Adrenal gland (tissue), 12 donors: ENCODE results near the gene PSKH1. TPM values are rescaled to one million over a fixed set of nuclear protein-coding genes. Genes with fewer than 3 reads are reported as not detected.

Experiments
- DNase-seq, 7 donors: peaks; one replicate each; pipeline ENCODE4 v3.0.0-alpha.2; 2019 to 2020
- H3K27ac ChIP-seq, 5 donors: fragments of 200-600 bp; sonication (generic) in 4 of 5; 1 replicate in 3 of 5; 2 replicates in 2 of 5; pipeline versions ENCODE4 v1.5.1 to v1.8.0; 2016 to 2020; ENCODE audit warnings: mild to moderate bottlenecking in 1 of 5
- H3K27me3 ChIP-seq: fragments of 200-600 bp; 2 replicates; pipeline ENCODE4 v1.8.0; 2021
- H3K36me3 ChIP-seq, 2 donors: fragments of 200-600 bp; replicated peaks in 1 of 2; 1 replicate in 1 of 2; 2 replicates in 1 of 2; pipeline versions ENCODE4 v1.5.1 to v1.8.0; 2018 to 2022
- H3K4me1 ChIP-seq, 2 donors: fragments of 200-600 bp; replicated peaks in 1 of 2; 1 replicate in 1 of 2; 2 replicates in 1 of 2; pipeline versions ENCODE4 v1.5.1 to v1.8.0; 2018 to 2021
- H3K4me3 ChIP-seq, 4 donors: fragments of 200-600 bp; sonication (generic) in 3 of 4; one replicate each; pipeline ENCODE4 v1.5.1; 2016 to 2018
- H3K9me3 ChIP-seq, 3 donors: fragments of 200-600 bp; sonication (generic) in 1 of 3; replicated peaks in 1 of 3; 1 replicate in 2 of 3; 2 replicates in 1 of 3; pipeline versions ENCODE4 v1.5.1 to v1.8.0; 2016 to 2021
- POLR2A ChIP-seq, 2 donors: fragments of 450-650 bp; IDR thresholded peaks; one replicate each; pipeline ENCODE4 v1.6.1; 2017; ENCODE audit warnings: antibody characterized with exemption in 2 of 2, mild to moderate bottlenecking in 2 of 2, moderate library complexity in 1 of 2
- WGBS, 4 donors: extraction: QIAGEN DNeasy Blood & Tissue Kit in 2 of 4; methylation state at CpG; one replicate each; pipeline versions ENCODE4 v1.1.5 to v1.1.7; 2013 to 2017; 5-methylcytosine and 5-hydroxymethylcytosine counted together
- intact Hi-C, 2 donors: fragments of 100-400 bp; cut with DNase I; formaldehyde crosslinking; loops; one replicate each; pipeline versions ENCODE4 v1.14.1 to v1.15.0; 2022 to 2023
- polyA plus RNA-seq, 3 donors: library from polyadenylated mRNA; stranded (reverse); fragments of 200-250 nt in 2 of 3; fragments of 350-450 nt in 1 of 3; fragmentation: Illumina TruSeq in 1 of 3; extraction: RNeasy Lipid Tissue Mini Kit (QIAGEN cat#74804) in 1 of 3; gene quantifications; one replicate each; pipeline ENCODE4 v1.2.3, GENCODE V29; 2013 to 2014
- total RNA-seq, 9 donors: library from RNA; depleted of rRNA in 4 of 9; stranded (reverse); fragments of >200 nt in 4 of 9; fragments of 120-200 nt in 1 of 9; fragmentation: NEBNext Ultra II Directional in 1 of 9; extraction: Animal tissue kit (Norgen Biotek cat#: 25700) in 1 of 9; gene quantifications; one replicate each; pipeline versions ENCODE4 v1.1.0 to v1.2.4, GENCODE V29; 2013 to 2023
- TF ChIP-seq, protein P1 (sequence below), 6 experiments: fragments of 450-650 bp in 4 of 6; fragments of 200-600 bp in 2 of 6; sonication (generic) in 1 of 6; IDR thresholded peaks; 1 replicate in 5 of 6; 2 replicates in 1 of 6; pipeline versions ENCODE4 v1.5.1 to v1.8.0; 2016 to 2021; ENCODE audit warnings: antibody characterized with exemption in 6 of 6, mild to moderate bottlenecking in 2 of 6, moderate library complexity in 1 of 6
- donor health status: healthy with polysubstance abuse.
- donor health status: Bipolar disorder and iron deficiency.
- donor health status: DM: yes; HTN: yes; CAD: no.
- donor health status: DM: no; HTN: no; CAD: no.
- donor health status: DM: no; HTN: no; CAD: no.
- donor health status: DM: yes; HTN: yes; CAD: no.

Gene PSKH1
- total and polyA plus RNA-seq, 12 donors: 9.5 to 43.7 (median 24.0) TPM

DNA sequence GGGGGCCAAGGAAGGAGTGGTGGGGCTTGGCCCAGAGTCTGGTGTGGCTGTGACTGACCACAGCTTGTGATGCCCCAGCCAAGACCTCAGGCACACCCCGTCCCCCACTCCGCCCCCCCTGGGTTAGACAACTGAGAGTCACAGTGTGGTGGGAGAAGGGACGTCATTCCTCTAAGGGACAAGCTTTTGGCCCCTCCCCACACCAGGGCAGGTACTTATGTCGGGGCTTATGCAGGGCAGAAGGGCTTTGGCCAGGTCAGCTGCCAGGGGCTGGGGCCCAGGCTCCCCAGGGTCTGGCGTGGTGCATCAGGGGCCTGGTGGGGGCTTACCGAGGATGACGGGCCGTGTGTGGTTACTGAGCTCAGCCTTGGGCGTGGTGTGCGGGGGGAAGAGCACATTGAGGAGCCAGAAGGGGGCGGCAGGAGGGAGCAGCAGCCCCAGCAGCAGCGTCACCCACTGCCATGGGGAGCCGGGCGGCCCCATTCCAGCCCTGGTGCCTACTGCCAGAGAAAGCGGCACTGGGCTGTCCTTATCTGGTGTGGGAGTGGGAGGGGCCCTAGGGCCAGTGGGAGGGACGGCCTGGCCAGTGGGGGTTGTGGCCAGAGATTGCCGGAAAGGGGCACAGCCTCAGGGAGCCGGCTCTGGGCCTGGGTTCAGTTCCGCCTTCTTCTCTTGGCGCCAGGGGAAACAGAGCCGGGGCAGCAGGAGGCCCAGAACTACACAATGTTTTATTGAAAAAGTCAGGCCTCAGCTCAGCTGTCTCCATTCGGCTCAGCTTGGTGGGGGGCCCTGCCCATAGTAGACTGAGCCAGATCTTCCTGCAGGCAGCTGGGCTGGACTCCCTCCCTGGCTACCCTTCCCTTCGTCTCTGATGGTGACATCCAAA, 50.8 kb downstream of the PSKH1 start, which contains the start of gene LCAT:
Gene LCAT (minus strand): TSS at position 502 of the 886 bp plus-strand sequence. CDS start 19 bp downstream, at position 483.
- Histone ChIP-seq H3K9me3 (no peaks in the 10 kb centered on the region), H3K27me3 (no peaks in the 10 kb centered on the region), H3K4me3 (no peak within 1 kb of the TSS), H3K4me1 (peaks cover 0 to 17% of the 10 kb centered on the region in 2 donors), H3K27ac (peak within 1 kb of the TSS in 4 of 5 donors; percentile 1 to 67 (median 25)), H3K36me3 (peaks cover 0 to 60% of the 10 kb centered on the region in 2 donors)
- 32 to 61% (median 47%) methylated on average over 7 to 23 of the region's 23 CpGs for WGBS, 4 donors
- peak in 1 of 2 donors; percentile 60 for TF ChIP-seq POLR2A (IDR thresholded peaks at IDR 0.05)
- TF ChIP-seq, protein P1, sequence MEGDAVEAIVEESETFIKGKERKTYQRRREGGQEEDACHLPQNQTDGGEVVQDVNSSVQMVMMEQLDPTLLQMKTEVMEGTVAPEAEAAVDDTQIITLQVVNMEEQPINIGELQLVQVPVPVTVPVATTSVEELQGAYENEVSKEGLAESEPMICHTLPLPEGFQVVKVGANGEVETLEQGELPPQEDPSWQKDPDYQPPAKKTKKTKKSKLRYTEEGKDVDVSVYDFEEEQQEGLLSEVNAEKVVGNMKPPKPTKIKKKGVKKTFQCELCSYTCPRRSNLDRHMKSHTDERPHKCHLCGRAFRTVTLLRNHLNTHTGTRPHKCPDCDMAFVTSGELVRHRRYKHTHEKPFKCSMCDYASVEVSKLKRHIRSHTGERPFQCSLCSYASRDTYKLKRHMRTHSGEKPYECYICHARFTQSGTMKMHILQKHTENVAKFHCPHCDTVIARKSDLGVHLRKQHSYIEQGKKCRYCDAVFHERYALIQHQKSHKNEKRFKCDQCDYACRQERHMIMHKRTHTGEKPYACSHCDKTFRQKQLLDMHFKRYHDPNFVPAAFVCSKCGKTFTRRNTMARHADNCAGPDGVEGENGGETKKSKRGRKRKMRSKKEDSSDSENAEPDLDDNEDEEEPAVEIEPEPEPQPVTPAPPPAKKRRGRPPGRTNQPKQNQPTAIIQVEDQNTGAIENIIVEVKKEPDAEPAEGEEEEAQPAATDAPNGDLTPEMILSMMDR (IDR thresholded peaks at IDR 0.05): peak in 1 of 6 experiments; percentile 1
- DNase-seq: peak in 6 of 7 donors; percentile 69 to 80 (median 78)
- intact Hi-C loops: no loop called here

DNA sequence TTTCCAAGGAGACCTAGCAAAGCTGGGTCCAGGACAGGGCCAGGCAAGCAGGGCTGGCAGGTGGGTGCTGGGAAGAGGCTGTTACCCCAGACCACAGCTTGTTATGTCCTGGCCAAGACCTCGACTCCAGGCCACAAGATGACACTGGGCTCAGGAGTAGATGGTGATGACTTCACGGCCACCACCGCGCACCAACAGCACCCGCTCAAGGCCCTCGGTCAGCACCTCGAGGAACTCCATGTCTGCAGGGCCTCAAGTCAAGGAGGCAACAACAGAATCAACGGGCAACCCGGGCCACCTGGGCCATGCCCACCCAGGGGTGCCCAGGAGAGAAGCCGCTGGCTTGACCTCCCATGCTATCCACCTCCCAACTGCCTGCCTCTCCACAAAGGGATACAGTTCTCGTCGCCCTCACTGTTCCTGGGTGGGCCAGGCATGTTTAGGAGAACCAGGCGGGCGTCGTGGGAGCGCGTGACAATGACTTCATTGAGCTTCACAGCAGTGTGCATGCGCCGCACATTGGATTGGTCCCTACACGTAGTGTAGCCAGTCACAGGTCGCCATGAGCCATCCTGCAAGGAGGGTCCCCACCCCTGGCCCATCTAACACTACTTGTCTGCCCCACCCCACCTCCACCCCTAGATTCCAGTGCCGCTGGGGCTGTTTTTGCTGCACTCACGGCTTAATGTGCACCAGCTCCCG, 51.8 kb downstream of the PSKH1 start:
- Histone ChIP-seq H3K27me3 (no peaks in the 10 kb centered on the region), H3K36me3 (peaks cover 0 to 61% of the 10 kb centered on the region in 2 donors), H3K4me1 (peaks cover 0 to 17% of the 10 kb centered on the region in 2 donors), H3K9me3 (no peaks in the 10 kb centered on the region), H3K4me3 (no peak overlapping the region), H3K27ac (peak overlapping the region in 2 of 5 donors; percentile 7 to 67)
- TF ChIP-seq, protein P1 (IDR thresholded peaks at IDR 0.05): no peak
- TF ChIP-seq POLR2A (IDR thresholded peaks at IDR 0.05): no peak
- 93 to 95% (median 93%) methylated on average over 22 to 24 of the region's 24 CpGs for WGBS, 4 donors
- intact Hi-C loops: no loop called here
- DNase-seq: no peak

DNA sequence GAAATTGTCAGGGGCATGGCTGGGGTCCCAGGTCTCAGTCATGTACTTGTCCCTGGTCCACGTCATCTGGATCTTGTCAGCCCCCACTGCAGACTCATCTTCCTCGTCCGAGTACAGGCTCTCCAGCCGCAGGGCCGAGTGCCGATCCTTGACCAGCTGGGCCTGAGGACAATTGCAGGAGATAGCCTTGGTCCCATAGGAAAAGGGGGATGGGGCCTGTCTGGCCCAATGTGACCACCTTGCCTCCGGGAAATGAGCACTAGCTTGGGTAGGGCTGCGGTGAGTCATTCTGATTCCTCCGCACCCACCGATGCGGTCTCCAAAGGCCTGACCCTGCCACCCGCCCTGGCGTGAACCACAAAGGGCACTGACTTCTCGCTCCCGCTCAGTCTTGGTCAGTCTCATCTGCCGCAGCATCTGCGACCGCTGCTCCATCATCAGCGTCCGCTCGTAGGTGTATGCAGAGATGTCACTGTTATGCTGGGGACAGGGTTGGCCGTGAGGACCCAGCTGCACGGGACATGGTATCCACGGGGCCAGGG, 52.4 kb downstream of the PSKH1 start:
- Histone ChIP-seq H3K4me3 (no peak overlapping the region), H3K27me3 (no peaks in the 10 kb centered on the region), H3K36me3 (peaks cover 0 to 67% of the 10 kb centered on the region in 2 donors), H3K27ac (peak overlapping the region in 1 of 5 donors; percentile 67), H3K4me1 (peaks cover 0 to 17% of the 10 kb centered on the region in 2 donors), H3K9me3 (no peaks in the 10 kb centered on the region)
- intact Hi-C loops: no loop called here
- 80 to 92% (median 87%) methylated on average over 10 to 24 of the region's 24 CpGs for WGBS, 4 donors
- TF ChIP-seq, protein P1 (IDR thresholded peaks at IDR 0.05): no peak
- TF ChIP-seq POLR2A (IDR thresholded peaks at IDR 0.05): no peak
- peak in 1 of 7 donors; percentile 55 for DNase-seq

DNA sequence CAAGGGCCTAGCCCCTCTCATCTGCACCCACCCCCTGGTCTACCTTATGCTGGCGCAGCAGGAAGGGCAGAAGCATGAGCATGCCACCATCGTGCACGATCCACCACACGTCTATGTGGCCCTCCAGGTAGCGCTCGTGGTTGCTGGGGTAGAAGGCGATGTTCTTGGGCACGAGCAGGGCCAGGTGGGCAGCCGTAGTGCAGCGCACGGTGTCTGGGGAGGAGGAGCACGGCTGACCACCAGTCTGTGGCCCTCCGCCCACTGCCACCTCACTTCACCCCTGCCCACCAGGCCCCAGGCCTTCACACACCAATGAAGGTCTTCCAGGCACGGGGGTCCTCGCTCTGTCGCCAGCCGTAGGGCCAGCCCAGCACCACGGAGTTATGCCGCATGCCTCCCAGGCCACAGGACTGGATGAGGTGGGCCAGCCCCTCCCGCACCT, 53.1 kb downstream of the PSKH1 start:
- no peak for DNase-seq
- Histone ChIP-seq H3K27me3 (no peaks in the 10 kb centered on the region), H3K4me3 (no peak overlapping the region), H3K27ac (peak overlapping the region in 1 of 5 donors; percentile 67), H3K36me3 (peaks cover 0 to 74% of the 10 kb centered on the region in 2 donors), H3K9me3 (no peaks in the 10 kb centered on the region), H3K4me1 (peaks cover 0 to 18% of the 10 kb centered on the region in 2 donors)
- intact Hi-C loops: no loop called here
- WGBS, 4 donors: 89 to 95% (median 94%) methylated on average over 5 to 20 of the region's 20 CpGs
- TF ChIP-seq POLR2A (IDR thresholded peaks at IDR 0.05): no peak
- TF ChIP-seq, protein P1 (IDR thresholded peaks at IDR 0.05): no peak
